HG02981 (cell line): ENCODE measurements around the gene SYN1.

Source experiments
- ATAC-seq: cut with Tn5 transposase; IDR thresholded peaks from one replicate; pipeline ENCODE4 v1.9.1; 2021; ENCODE audit warnings: mild to moderate bottlenecking, moderate library complexity; ENCODE audit not compliant: unreplicated experiment

SYN1 gene

GRCh38 chrX:47574547-47575301 lies 44.9 kb downstream of the SYN1 start:
- ATAC-seq: no peak

GRCh38 chrX:47574076-47574546 lies 45.5 kb downstream of the SYN1 start:
- no peak for ATAC-seq

- no peak for ATAC-seq
These were observed 46.1 kb downstream of the SYN1 start for GRCh38 chrX:47573341-47574075.

GRCh38 chrX:47572773-47573340 lies 46.8 kb downstream of the SYN1 start:
- ATAC-seq: no peak

- no peak for ATAC-seq
These were observed 47.8 kb downstream of the SYN1 start for GRCh38 chrX:47571896-47572295.

- ATAC-seq: no peak
These were observed 48.4 kb downstream of the SYN1 start for GRCh38 chrX:47571215-47571614.

- ATAC-seq: no peak
These were observed 48.9 kb downstream of the SYN1 start for GRCh38 chrX:47570794-47571193.

GRCh38 chrX:47568656-47569295 lies 50.9 kb downstream of the SYN1 start:
- no peak for ATAC-seq

GRCh38 chrX:47566841-47567240 lies 52.8 kb downstream of the SYN1 start:
- ATAC-seq: no peak

GRCh38 chrX:47564438-47565085 lies 55.1 kb downstream of the SYN1 start:
- ATAC-seq: no peak

- ATAC-seq: no peak
These were observed 55.8 kb downstream of the SYN1 start for GRCh38 chrX:47563801-47564315.

- ATAC-seq: no peak
These were observed 56.9 kb downstream of the SYN1 start for GRCh38 chrX:47562615-47563243.

GRCh38 chrX:47561659-47562151 lies 58.0 kb downstream of the SYN1 start:
- no peak for ATAC-seq

GRCh38 chrX:47560934-47561658 lies 58.6 kb downstream of the SYN1 start, which contains the start of gene ARAF:
Gene ARAF (plus strand): TSS chrX:47561205. CDS start chrX:47562968, 1,763 bp downstream.
- ATAC-seq: peak; percentile 87

GRCh38 chrX:47560179-47560933 lies 59.3 kb downstream of the SYN1 start:
- no peak for ATAC-seq

- ATAC-seq: no peak
These were observed 61.2 kb downstream of the SYN1 start for GRCh38 chrX:47558436-47558835.

GRCh38 chrX:47556045-47556623 lies 63.5 kb downstream of the SYN1 start:
- ATAC-seq: peak; percentile 93

GRCh38 chrX:47543496-47543895 lies 76.2 kb downstream of the SYN1 start:
- ATAC-seq: no peak
